Astrocyte (in vitro differentiated cells and primary cell): Measurements from ENCODE around the gene MAP2. TPM values are rescaled to one million over a fixed set of nuclear protein-coding genes. Genes with fewer than 3 reads are reported as not detected.
A peak's percentile ranks its signal among the peaks of the same experiment; 100 is the strongest.

Source experiments
- DNase-seq: peaks from one replicate; pipeline ENCODE4 v3.0.0-alpha.2; 2010; ENCODE audit warnings: low read depth
- FAIRE-seq: peaks from 2 replicates; lab custom pipeline; 2011; peaks lifted over from hg19 to GRCh38; lab: Jason Lieb, UNC
- H2AFZ ChIP-seq: 2 replicates; pipeline ENCODE4 v1.6.0; 2012; ENCODE audit warnings: low read depth, low read length, inconsistent platforms
- H3K27ac ChIP-seq: 2 replicates; pipeline ENCODE4 v1.5.1; 2011; ENCODE audit warnings: low read depth, low read length, inconsistent platforms
- H3K27me3 ChIP-seq: 2 replicates; pipeline ENCODE4 v1.6.0; 2011; ENCODE audit warnings: low read length, inconsistent platforms; ENCODE audit not compliant: insufficient read depth
- H3K36me3 ChIP-seq: 2 replicates; pipeline ENCODE4 v1.5.1; 2011; ENCODE audit warnings: low read length, inconsistent platforms; ENCODE audit not compliant: insufficient read depth
- H3K4me1 ChIP-seq: 2 replicates; pipeline ENCODE4 v1.5.1; 2011; ENCODE audit warnings: low read length, inconsistent platforms; ENCODE audit not compliant: insufficient read depth
- H3K4me2 ChIP-seq: 2 replicates; pipeline ENCODE4 v1.6.0; 2012; ENCODE audit warnings: low read length, inconsistent platforms
- H3K4me3 ChIP-seq: 2 replicates; pipeline ENCODE4 v1.5.1; 2011; ENCODE audit warnings: low read depth, mild to moderate bottlenecking, low read length, inconsistent platforms; ENCODE audit not compliant: insufficient read depth
- H3K79me2 ChIP-seq: 2 replicates; pipeline ENCODE4 v1.6.0; 2012; ENCODE audit warnings: mild to moderate bottlenecking, low read length, inconsistent platforms; ENCODE audit not compliant: insufficient read depth
- H3K9ac ChIP-seq: 2 replicates; pipeline ENCODE4 v1.6.0; 2012; ENCODE audit warnings: mild to moderate bottlenecking, low read length, inconsistent platforms
- H3K9me3 ChIP-seq: 2 replicates; pipeline ENCODE4 v1.5.1; 2012; ENCODE audit warnings: low read depth, mild to moderate bottlenecking, low read length, inconsistent platforms; ENCODE audit not compliant: insufficient read depth
- H4K20me1 ChIP-seq: 2 replicates; pipeline ENCODE4 v1.6.0; 2012; ENCODE audit warnings: low read length, inconsistent platforms; ENCODE audit not compliant: insufficient read depth
- H3K27ac Mint-ChIP-seq: one replicate; pipeline ENCODE4 v1.8.0; 2021; ENCODE audit warnings: mild to moderate bottlenecking, mixed read lengths; ENCODE audit not compliant: unreplicated experiment
- H3K27me3 Mint-ChIP-seq: one replicate; pipeline ENCODE4 v1.8.0; 2021; ENCODE audit warnings: low read depth, mixed read lengths; ENCODE audit not compliant: unreplicated experiment
- H3K36me3 Mint-ChIP-seq: one replicate; pipeline ENCODE4 v1.8.0; 2021; ENCODE audit warnings: low read depth, mixed read lengths; ENCODE audit not compliant: unreplicated experiment
- H3K4me1 Mint-ChIP-seq: one replicate; pipeline ENCODE4 v1.8.0; 2021; ENCODE audit warnings: low read depth, mixed read lengths; ENCODE audit not compliant: unreplicated experiment
- H3K4me3 Mint-ChIP-seq: one replicate; pipeline ENCODE4 v1.8.0; 2021; ENCODE audit warnings: mild to moderate bottlenecking, moderate library complexity, mixed read lengths; ENCODE audit not compliant: unreplicated experiment
- H3K9me3 Mint-ChIP-seq: one replicate; pipeline ENCODE4 v1.8.0; 2021; ENCODE audit warnings: mild to moderate bottlenecking, mixed read lengths; ENCODE audit not compliant: unreplicated experiment
- CTCF ChIP-seq: IDR thresholded peaks from 2 replicates; pipeline ENCODE4 v1.5.1; 2011; ENCODE audit warnings: low read depth, mild to moderate bottlenecking, inconsistent platforms, low read length, moderate library complexity; ENCODE audit not compliant: insufficient read depth
- EZH2 ChIP-seq: IDR thresholded peaks from 2 replicates; pipeline ENCODE4 v1.6.1; 2012; ENCODE audit warnings: mild to moderate bottlenecking, low read length, inconsistent platforms; ENCODE audit not compliant: insufficient read depth
- total RNA-seq: library from RNA; stranded (reverse); gene quantifications from 2 replicates; pipeline ENCODE4 v1.2.1, GENCODE V29; 2021

Gene MAP2
- total RNA-seq, 1 donor from 2014 or later: 15.9 TPM

- Mint-ChIP-seq H3K27me3 (no peaks in the 10 kb centered on the region), H3K27ac (peak overlapping the region; percentile 34), H3K36me3 (no peaks in the 10 kb centered on the region), H3K9me3 (no peaks in the 10 kb centered on the region), H3K4me3 (no peak overlapping the region), H3K4me1 (no peaks in the 10 kb centered on the region)
- no peaks in the 10 kb centered on the region for H3K79me2 ChIP-seq
- no peaks in the 10 kb centered on the region for H3K4me1 ChIP-seq
- no peak overlapping the region for H3K4me3 ChIP-seq
- no peaks in the 10 kb centered on the region for H3K36me3 ChIP-seq
- no peaks in the 10 kb centered on the region for H3K27me3 ChIP-seq
- no peak overlapping the region for H2AFZ ChIP-seq
- peak; percentile 59 for DNase-seq
- no peak for FAIRE-seq
- no peaks in the 10 kb centered on the region for H3K9me3 ChIP-seq
- no peaks in the 10 kb centered on the region for H4K20me1 ChIP-seq
- no peak overlapping the region for H3K4me2 ChIP-seq
- no peak overlapping the region for H3K27ac ChIP-seq
- H3K9ac ChIP-seq: no peak overlapping the region
- no peak for TF ChIP-seq CTCF
- TF ChIP-seq EZH2: no peak
Observed at GRCh38 chr2:209648714-209649113, 224.9 kb downstream of the MAP2 start.

GRCh38 chr2:209653134-209653533 is 229.3 kb downstream of the MAP2 start:
- FAIRE-seq (no peak), DNase-seq (no peak)
- Mint-ChIP-seq H3K4me3 (no peak overlapping the region), H3K27ac (no peak overlapping the region), H3K9me3 (peaks cover 3% of the 10 kb centered on the region), H3K27me3 (no peaks in the 10 kb centered on the region), H3K4me1 (no peaks in the 10 kb centered on the region), H3K36me3 (no peaks in the 10 kb centered on the region)
- no peaks in the 10 kb centered on the region for H4K20me1 ChIP-seq
- no peak overlapping the region for H3K4me3 ChIP-seq
- H3K4me2 ChIP-seq: no peak overlapping the region
- TF ChIP-seq EZH2: no peak
- TF ChIP-seq CTCF: no peak
- no peaks in the 10 kb centered on the region for H3K4me1 ChIP-seq
- H2AFZ ChIP-seq: no peak overlapping the region
- H3K36me3 ChIP-seq: no peaks in the 10 kb centered on the region
- H3K27ac ChIP-seq: no peak overlapping the region
- H3K27me3 ChIP-seq: no peaks in the 10 kb centered on the region
- H3K79me2 ChIP-seq: no peaks in the 10 kb centered on the region
- H3K9me3 ChIP-seq: no peaks in the 10 kb centered on the region
- no peak overlapping the region for H3K9ac ChIP-seq

GRCh38 chr2:209661286-209661894 is 237.5 kb downstream of the MAP2 start:
- Histone ChIP-seq H2AFZ (peak overlapping the region; percentile 70), H3K4me1 (peaks cover 17% of the 10 kb centered on the region), H4K20me1 (no peaks in the 10 kb centered on the region), H3K79me2 (no peaks in the 10 kb centered on the region), H3K36me3 (no peaks in the 10 kb centered on the region), H3K9me3 (no peaks in the 10 kb centered on the region), H3K27me3 (no peaks in the 10 kb centered on the region), H3K4me2 (peak overlapping the region; percentile 76), H3K4me3 (peak overlapping the region; percentile 35), H3K9ac (peak overlapping the region; percentile 22), H3K27ac (no peak overlapping the region)
- no peak for TF ChIP-seq EZH2
- TF ChIP-seq CTCF: no peak
- Mint-ChIP-seq H3K4me1 (peaks cover 10% of the 10 kb centered on the region), H3K27ac (no peak overlapping the region), H3K36me3 (no peaks in the 10 kb centered on the region), H3K27me3 (no peaks in the 10 kb centered on the region), H3K9me3 (peaks cover 3% of the 10 kb centered on the region), H3K4me3 (no peak overlapping the region)
- DNase-seq (peak; percentile 34), FAIRE-seq (no peak)
